ENCODE measurements around the gene CADPS2.

CADPS2 gene

GRCh38 chr7:122518488-122518887 is 367.8 kb downstream of the CADPS2 start:
- H3K4me3 ChIP-seq (ENCODE audit: low read length): no peak overlapping the region
- DNase-seq (ENCODE audit: low read depth, low spot score): no peak

- H3K4me3 ChIP-seq (ENCODE audit: low read length): no peak overlapping the region
- DNase-seq (ENCODE audit: low read depth, low spot score): no peak
Observed at GRCh38 chr7:122517576-122517975, 368.7 kb downstream of the CADPS2 start.

GRCh38 chr7:122515404-122515803 is 370.9 kb downstream of the CADPS2 start:
- no peak overlapping the region for H3K4me3 ChIP-seq (ENCODE audit: low read length)

GRCh38 chr7:122511268-122511667 is 375.0 kb downstream of the CADPS2 start:
- no peak for DNase-seq (ENCODE audit: low read depth, low spot score)
- no peak overlapping the region for H3K4me3 ChIP-seq (ENCODE audit: low read length)

More at GRCh38 chr7:122515404-122515803, 370.9 kb downstream of the CADPS2 start:
- no peak for DNase-seq (ENCODE audit: low read depth, low spot score)

DNA sequence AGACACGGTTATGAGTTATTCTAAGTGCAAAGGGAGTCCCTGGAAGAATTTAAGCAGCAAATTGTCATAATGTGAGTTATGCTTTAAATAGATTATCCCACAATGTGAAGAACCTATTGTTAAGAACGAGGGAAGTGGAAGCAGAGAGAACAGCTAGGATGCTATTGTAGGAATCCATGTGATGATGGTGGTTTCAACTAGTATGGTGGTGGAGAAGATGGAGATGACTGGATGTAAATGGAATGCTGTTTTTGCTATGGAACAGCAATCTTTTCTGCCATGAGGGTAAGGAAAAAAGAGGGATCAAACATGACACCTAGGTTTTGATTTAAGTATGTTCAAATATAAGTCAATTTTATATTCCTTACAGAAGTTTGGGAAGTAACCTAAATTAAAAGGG is 378.7 kb downstream of the CADPS2 start:
- no peak for DNase-seq (ENCODE audit: low read depth, low spot score)
- H3K4me3 ChIP-seq (ENCODE audit: low read length): no peak overlapping the region

DNA sequence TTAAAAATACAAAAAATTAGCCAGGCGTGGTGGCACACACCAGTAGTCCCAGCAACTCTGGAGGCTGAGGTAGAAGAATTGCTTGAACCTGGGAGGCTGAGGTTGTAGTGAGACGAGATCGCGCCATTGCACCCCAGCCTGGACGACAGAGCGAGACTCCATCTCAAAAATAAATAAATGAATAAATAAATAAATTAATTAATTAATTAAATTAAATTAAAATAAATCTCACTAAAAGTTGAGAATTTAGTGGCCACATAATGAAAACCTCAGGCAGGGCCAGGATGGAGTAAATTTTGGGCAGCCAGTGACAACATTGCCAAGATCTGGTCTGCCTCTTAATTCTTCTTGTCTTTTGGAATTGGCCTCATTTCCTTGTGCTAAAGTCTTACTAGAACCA is 394.3 kb downstream of the CADPS2 start:
- DNase-seq (ENCODE audit: low read depth, low spot score): no peak

GRCh38 chr7:122488241-122488640 is 398.0 kb downstream of the CADPS2 start:
- no peak overlapping the region for H3K4me3 ChIP-seq (ENCODE audit: low read length)
- no peak for DNase-seq (ENCODE audit: low read depth, low spot score)

More for the DNA sequence above, 394.3 kb downstream of the CADPS2 start:
- H3K4me3 ChIP-seq (ENCODE audit: low read length): no peak overlapping the region

- no peak overlapping the region for H3K4me3 ChIP-seq (ENCODE audit: low read length)
- no peak for DNase-seq (ENCODE audit: low read depth, low spot score)
Observed at GRCh38 chr7:122487131-122487530, 399.1 kb downstream of the CADPS2 start.

DNA sequence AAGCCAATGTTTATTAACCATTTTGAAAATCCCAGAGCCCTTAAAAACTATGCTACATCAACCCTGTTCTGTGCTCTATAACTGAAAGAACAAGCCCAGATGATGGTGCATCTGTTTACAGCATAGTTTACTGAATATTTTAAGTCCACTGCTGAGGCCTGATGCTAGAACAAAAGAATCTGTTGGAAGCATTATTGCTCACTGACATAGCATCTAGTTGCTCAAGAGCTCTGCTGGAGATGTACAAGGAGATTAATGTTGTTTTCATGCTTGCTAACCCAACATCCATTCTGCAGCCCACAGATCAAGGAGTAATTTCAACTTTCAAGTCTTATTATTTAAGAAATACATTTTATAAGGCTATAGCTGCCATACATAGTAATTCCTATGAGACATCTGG is 400.4 kb downstream of the CADPS2 start:
- DNase-seq (ENCODE audit: low read depth, low spot score): no peak
- H3K4me3 ChIP-seq (ENCODE audit: low read length): no peak overlapping the region

GRCh38 chr7:122482212-122482611 is 404.0 kb downstream of the CADPS2 start:
- no peak for DNase-seq (ENCODE audit: low read depth, low spot score)
- H3K4me3 ChIP-seq (ENCODE audit: low read length): no peak overlapping the region

DNA sequence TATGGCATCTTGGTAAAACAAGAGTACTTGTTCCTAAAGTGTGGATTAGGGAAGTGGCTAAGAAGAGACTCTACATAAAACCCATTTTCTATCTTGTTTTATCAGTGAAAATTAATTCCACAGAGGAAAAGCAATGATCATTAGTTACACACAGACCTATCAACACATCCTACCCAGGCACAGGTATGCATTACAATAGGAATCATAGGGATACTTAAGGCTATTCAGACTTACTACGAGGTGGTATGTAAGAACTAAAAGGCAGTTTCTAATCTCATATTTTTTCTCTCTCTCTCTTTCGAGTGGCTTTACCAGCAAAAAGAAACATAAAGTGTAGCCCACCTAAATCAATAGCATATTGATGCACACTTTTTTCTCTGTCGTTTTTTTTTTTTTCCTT is 415.4 kb downstream of the CADPS2 start:
- no peak for DNase-seq (ENCODE audit: low read depth, low spot score)
- no peak overlapping the region for H3K4me3 ChIP-seq (ENCODE audit: low read length)

GRCh38 chr7:122468945-122469344 is 417.3 kb downstream of the CADPS2 start:
- H3K4me3 ChIP-seq (ENCODE audit: low read length): no peak overlapping the region
- no peak for DNase-seq (ENCODE audit: low read depth, low spot score)

DNA sequence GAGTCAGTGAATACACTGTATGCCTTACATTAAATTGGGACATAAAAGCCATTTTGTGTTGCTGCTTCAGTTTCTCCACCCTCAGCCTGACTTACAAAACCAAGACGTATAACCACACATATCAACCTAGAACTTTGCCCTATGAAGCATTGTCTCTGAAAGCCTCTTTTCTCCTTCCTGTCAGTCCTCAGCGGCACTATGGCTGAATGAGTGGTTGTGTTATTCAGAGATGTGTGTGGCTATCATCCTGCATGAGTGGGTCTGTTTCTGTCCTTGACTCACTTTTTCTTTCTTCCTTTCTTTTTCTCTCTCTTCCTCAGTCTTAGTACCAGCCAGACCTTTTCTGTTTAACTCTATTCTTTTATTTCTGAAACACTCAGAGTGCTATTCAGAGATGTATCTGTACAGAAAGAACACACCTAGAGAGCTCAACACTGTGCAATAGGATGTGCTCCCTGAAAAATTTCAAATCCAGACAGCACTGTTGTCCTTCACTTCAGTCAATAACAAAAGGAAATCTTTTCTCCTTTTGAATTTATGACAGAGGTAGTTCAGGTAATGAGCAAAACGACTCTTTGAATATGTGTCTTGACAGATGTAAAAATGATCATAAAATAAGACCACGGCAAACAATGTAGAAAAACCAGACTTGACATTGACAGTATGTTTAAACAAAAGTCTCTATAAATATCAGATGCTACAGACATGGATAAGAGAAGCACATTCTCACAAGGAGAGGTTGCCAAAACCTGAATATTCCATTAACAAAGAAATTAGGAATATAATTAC is 418.4 kb downstream of the CADPS2 start:
- no peak for DNase-seq (ENCODE audit: low read depth, low spot score)
- H3K4me3 ChIP-seq (ENCODE audit: low read length): no peak overlapping the region

DNA sequence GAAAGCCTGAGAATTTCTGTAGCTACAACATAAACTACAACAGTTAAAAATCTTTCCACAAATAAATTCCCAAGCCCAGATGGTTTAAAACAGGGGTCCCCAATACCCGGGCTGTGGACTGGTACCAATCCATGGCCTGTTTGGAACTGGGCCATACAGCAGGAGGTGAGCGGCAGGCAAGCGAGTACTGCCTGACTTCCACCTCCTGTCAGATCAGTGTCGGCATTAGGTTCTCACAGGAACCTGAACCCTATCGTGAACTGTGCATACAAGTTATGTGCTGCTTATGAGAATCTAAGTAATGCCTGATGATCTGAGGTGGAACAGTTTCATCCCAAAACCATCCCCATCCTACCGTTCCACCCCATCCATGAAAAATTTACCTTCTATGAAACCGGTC is 421.0 kb downstream of the CADPS2 start:
- H3K4me3 ChIP-seq (ENCODE audit: low read length): no peak overlapping the region
- no peak for DNase-seq (ENCODE audit: low read depth, low spot score)

DNA sequence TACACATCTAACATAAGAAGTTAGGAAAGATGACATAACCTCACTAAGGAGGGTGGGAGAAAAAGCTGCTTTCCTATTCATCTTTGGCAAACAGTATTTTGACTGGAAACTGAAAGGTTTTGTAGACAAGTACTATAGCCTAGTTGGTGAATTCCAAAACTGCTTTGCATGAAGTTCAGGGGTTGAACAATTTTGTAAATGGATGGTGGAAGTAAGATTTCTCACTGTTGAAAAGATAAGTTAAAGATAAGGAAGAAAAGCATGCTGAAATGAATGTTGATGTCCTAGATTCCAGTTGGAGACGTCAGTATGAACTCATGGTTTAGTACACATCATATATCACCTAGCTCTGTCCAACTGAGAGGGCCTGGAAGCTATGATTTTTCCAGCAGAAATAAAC is 422.6 kb downstream of the CADPS2 start:
- no peak for DNase-seq (ENCODE audit: low read depth, low spot score)
- H3K4me3 ChIP-seq (ENCODE audit: low read length): no peak overlapping the region

DNA sequence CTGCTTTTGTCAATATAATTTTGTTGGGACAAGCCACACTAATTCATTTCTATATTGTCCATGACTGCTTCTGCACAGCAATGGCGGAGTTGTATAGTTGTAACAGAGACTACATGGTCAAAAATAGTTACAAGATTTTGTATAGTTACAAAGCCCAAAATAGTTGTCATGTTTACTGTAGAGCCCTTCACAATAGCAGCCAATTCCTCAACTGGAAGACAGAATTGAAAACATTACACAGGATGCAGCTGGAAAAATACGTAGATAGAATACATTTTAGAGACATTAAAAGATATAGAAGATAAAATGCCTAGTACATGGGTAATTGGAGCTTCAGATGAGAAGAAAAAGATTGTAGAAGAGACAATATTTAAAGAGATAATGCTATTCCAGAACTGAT is 425.3 kb downstream of the CADPS2 start:
- no peak for DNase-seq (ENCODE audit: low read depth, low spot score)
- no peak overlapping the region for H3K4me3 ChIP-seq (ENCODE audit: low read length)

- DNase-seq (ENCODE audit: low read depth, low spot score): no peak
- H3K4me3 ChIP-seq (ENCODE audit: low read length): no peak overlapping the region
Observed at GRCh38 chr7:122457969-122458368, 428.3 kb downstream of the CADPS2 start.

- no peak overlapping the region for H3K4me3 ChIP-seq (ENCODE audit: low read length)
- DNase-seq (ENCODE audit: low read depth, low spot score): no peak
Observed at GRCh38 chr7:122457325-122457724, 428.9 kb downstream of the CADPS2 start.

DNA sequence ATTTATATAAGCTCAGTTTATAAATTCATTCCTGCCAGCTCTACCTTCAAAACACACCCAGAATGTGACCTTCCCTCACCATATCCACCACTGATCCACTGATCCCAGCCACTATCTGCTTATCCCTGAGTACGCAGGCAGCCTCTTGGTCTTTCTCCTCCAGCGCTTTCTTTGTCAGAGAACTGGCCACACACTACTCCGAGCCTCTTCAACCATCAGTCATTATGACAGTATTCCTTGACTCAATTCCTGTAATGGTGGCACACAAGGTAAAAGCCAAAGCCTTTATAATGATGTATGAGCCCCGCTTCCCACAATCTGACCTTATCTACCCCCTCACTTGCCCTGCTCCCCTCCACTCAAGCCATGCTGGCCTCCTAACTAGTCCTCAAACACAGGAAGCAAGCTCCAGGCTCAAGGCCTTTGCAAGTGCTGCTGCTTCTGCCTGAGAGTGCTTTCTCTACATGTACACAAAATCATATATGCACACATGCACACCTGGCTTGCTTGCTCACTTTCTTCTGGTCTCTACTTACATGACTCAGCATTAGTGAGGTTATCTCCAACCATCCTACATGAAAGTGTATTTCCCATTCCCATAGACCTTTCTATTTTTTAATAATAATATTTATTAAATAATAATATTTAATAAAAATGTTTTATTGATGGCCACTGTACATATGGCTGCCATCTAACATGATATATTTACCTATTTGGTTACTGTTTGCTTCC is 431.3 kb downstream of the CADPS2 start:
- no peak for DNase-seq (ENCODE audit: low read depth, low spot score)
- H3K4me3 ChIP-seq (ENCODE audit: low read length): no peak overlapping the region

DNA sequence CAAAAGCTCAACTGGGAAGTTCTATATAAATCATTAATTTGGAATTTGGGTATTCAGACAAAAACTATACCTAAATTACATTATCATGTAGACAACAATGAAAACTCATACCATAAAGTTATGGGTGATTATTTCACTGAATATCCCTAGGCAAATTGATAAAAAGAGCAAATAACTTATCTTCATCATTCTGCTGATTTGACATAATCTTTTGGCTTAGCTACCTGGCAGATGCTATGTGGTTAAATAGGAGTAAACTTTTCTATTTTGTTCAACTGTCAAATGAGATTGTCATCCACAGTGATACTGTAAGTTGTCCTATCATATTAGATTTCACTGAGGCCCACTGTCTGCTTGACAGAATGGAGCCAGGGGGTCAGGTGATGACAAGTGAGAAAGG is 432.8 kb downstream of the CADPS2 start:
- H3K4me3 ChIP-seq (ENCODE audit: low read length): no peak overlapping the region
- no peak for DNase-seq (ENCODE audit: low read depth, low spot score)

Data from Jurkat, Clone E6-1 (cell line).